Rectal smooth muscle tissue (tissue), 1 donor: Measurements from ENCODE around the gene SDSL.

Source experiments
- H3K27ac ChIP-seq: one replicate; pipeline ENCODE4 v1.7.0; 2013; ENCODE audit warnings: low read depth, low read length, inconsistent platforms
- H3K27me3 ChIP-seq: one replicate; pipeline ENCODE4 v1.7.0; 2013; ENCODE audit warnings: low read length; ENCODE audit not compliant: control insufficient read depth, insufficient read depth
- H3K36me3 ChIP-seq: one replicate; pipeline ENCODE4 v1.7.0; 2013; ENCODE audit warnings: low read length; ENCODE audit not compliant: control insufficient read depth, insufficient read depth
- H3K4me1 ChIP-seq: one replicate; pipeline ENCODE4 v1.7.0; 2013; ENCODE audit warnings: low read length; ENCODE audit not compliant: control insufficient read depth, insufficient read depth
- H3K4me3 ChIP-seq: one replicate; pipeline ENCODE4 v1.7.0; 2013; ENCODE audit warnings: low read length
- H3K9ac ChIP-seq: one replicate; pipeline ENCODE4 v1.7.0; 2013; ENCODE audit warnings: low read length

Gene SDSL

DNA sequence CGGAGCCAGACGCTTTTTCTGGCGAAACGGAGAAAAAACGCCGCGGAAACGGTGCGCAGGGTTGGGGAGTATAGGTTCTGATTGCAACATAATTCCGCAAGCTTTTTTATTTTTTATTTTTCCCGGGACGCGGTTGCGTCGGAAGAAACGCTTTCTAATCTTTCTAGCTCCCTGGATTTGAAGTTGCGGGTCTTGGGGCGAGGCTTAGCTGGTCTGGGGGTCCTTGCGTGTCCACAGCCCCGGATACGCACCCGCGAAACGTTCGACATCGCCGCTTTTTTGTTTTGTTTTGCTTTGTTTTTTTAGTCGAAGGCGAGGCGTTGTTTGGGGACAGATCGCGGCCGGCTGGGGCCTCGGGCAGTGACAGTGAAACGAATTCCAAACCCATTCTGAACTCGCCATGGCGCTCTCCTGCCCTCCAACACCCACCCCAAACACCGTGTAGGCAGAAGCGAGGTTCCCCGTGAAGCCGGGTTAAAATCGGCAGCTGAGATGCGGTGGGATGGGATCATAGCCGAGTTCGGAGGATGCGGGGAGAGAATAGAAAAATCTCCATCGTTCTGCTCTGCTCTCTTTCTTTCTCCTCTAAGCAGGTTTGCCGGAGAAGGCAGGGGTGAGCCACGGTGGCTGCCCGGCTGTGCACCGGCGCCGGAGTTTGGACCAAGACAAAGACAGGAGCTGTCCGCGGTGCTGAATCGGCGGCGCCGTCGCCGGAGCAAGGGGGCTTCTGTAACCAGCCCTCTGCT, 57.6 kb downstream of the SDSL start:
- Histone ChIP-seq H3K27ac (no peak overlapping the region), H3K4me1 (no peaks in the 10 kb centered on the region), H3K27me3 (peaks cover 22% of the 10 kb centered on the region), H3K4me3 (no peak overlapping the region), H3K36me3 (no peaks in the 10 kb centered on the region), H3K9ac (no peak overlapping the region)

DNA sequence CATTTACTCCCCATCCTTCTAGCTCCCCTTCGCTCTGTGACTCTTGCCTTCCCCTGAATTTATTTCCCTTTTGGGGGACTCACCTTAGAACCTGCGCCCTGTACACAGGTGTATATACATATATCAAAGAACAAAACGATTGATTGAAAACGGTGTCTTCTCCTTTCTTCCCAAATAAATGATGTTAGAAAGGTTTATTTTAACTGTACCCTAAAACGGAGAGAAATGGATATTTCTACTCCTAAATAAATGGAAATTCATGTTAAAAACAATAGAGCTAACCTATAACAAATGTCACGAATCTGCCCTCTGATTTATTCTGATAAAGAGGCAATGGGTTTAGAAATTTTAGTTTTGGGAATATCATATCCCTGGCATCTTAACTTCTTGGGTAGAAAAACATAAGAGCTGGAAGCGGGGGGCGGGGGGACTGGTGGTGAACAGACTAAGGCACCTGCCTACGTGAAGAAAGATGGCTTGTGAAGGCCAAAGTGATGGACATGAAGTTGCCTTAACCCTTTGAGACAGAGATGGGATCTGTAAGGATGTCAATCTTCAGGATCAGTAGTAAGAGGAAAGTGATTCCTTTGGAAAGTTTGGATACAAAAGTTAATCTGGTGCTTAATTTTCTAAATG, 58.3 kb downstream of the SDSL start:
- H3K4me1 ChIP-seq = no peaks in the 10 kb centered on the region
- H3K27ac ChIP-seq = no peak overlapping the region
- H3K9ac ChIP-seq = no peak overlapping the region
- peaks cover 22% of the 10 kb centered on the region for H3K27me3 ChIP-seq
- no peaks in the 10 kb centered on the region for H3K36me3 ChIP-seq
- no peak overlapping the region for H3K4me3 ChIP-seq

DNA sequence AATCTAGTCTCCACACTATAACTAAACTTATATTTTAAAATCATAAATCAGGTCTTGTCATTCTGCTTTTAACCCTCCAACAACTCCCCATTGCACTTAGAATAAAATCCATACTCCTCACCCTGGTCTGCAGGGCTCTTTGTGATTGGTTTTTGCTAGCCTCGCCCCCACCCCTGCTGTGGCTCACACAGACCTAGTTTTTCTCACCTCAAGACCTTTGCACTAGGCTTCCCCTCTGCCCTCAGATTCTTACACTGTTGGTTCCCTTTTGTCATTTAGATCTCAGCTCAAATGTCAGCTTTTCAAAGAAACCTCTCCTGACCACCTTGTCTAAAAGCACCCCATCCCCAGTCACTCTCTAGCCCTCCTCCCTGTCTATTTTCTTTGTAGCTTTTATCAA, 60.2 kb downstream of the SDSL start:
- no peak overlapping the region for H3K9ac ChIP-seq

DNA sequence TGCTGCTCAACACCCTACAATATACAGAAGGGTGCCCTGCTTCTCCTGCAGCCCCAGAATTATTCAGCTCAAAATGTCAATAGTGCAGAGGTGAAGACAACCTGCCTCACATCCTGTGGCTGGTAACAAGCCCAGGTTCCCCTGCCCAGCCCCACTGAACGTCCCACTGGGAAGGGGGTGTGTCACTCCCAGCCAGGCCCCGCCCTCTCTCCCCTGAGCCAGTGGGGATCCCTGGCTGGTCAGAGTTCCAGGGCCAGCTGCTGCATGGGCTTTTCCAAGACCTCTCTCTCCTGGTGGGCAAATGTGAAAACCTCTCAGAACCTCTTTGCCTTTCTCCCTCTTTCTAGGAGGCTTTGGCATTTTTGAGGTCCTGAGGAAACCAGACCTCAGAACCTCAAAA, 63.1 kb downstream of the SDSL start:
- H3K27me3 ChIP-seq = no peaks in the 10 kb centered on the region
- no peak overlapping the region for H3K4me3 ChIP-seq
- no peak overlapping the region for H3K27ac ChIP-seq
- no peak overlapping the region for H3K9ac ChIP-seq
- no peaks in the 10 kb centered on the region for H3K36me3 ChIP-seq
- H3K4me1 ChIP-seq = no peaks in the 10 kb centered on the region

More for the DNA sequence above, 60.2 kb downstream of the SDSL start:
- no peaks in the 10 kb centered on the region for H3K4me1 ChIP-seq
- H3K27me3 ChIP-seq = peaks cover 19% of the 10 kb centered on the region
- H3K27ac ChIP-seq = no peak overlapping the region
- no peaks in the 10 kb centered on the region for H3K36me3 ChIP-seq
- no peak overlapping the region for H3K4me3 ChIP-seq

DNA sequence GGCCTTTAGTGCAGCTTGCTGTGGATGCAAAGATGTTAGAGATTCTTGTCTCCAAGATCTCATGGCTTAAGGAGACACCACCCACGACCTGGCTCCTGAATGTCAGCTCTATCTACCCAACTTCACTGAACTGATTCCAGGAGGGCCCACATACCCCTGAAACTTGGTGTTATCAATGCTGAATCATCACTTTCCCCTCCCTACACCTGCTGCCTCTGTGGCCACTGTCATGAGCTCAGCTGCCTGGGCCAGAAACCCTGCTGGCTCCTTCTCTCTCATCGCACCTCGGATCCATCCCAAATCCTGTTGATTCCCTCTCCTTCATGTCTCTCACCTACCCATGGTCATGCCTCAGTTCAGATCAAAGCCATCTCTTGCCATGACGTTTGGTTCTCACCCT, 64.5 kb downstream of the SDSL start:
- Histone ChIP-seq H3K4me1 (no peaks in the 10 kb centered on the region), H3K27me3 (no peaks in the 10 kb centered on the region), H3K4me3 (no peak overlapping the region)

More for the DNA sequence above, 64.5 kb downstream of the SDSL start:
- Histone ChIP-seq H3K27ac (no peak overlapping the region), H3K36me3 (no peaks in the 10 kb centered on the region), H3K9ac (no peak overlapping the region)
